ENCODE data around the gene CELF4.

GRCh38 chr18:37493352-37493935 lies 72.2 kb downstream of the CELF4 start:
- TF ChIP-seq CTCF (IDR thresholded peaks at IDR 0.05) (no peak), POLR2A (IDR thresholded peaks at IDR 0.05) (no peak)
